Measurements from ENCODE around the gene DUSP12.

Gene DUSP12

DNA sequence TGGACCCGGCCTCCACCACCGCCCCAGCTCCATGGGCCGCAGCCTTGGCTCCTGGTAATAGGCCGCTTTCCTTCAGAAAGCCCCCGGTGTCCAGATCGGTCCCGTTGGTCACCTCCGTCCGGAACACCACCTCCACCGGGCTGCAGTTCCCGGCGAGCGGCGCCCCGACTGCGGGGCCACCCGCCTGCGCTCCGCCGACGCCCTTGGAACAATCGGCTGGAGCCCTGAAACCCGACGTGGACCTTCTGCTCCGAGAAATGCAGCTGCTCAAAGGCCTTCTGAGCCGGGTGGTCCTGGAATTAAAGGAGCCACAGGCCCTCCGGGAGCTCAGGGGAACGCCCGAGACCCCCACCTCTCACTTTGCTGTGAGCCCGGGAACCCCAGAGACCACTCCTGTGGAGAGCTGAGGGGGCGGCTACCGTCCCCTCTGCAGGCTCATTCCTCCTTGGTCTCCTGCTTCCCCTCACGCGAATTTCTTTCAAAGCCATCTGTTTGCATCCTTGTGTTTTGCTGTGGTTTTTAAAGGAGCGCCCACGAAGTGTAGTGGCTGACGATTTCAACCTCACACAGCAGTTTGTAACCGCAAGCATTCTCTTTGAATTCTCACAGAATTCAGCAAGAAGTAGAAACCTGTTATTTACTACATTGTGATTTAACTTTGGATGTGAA lies 22.2 kb upstream of the DUSP12 start:
- peak; percentile 26 for DNase-seq (ENCODE audit: low spot score)
- TF ChIP-seq, protein P1, sequence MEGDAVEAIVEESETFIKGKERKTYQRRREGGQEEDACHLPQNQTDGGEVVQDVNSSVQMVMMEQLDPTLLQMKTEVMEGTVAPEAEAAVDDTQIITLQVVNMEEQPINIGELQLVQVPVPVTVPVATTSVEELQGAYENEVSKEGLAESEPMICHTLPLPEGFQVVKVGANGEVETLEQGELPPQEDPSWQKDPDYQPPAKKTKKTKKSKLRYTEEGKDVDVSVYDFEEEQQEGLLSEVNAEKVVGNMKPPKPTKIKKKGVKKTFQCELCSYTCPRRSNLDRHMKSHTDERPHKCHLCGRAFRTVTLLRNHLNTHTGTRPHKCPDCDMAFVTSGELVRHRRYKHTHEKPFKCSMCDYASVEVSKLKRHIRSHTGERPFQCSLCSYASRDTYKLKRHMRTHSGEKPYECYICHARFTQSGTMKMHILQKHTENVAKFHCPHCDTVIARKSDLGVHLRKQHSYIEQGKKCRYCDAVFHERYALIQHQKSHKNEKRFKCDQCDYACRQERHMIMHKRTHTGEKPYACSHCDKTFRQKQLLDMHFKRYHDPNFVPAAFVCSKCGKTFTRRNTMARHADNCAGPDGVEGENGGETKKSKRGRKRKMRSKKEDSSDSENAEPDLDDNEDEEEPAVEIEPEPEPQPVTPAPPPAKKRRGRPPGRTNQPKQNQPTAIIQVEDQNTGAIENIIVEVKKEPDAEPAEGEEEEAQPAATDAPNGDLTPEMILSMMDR (IDR thresholded peaks at IDR 0.05; ENCODE audit: extremely low read depth, insufficient read depth, missing control alignments), result no peak
- in situ Hi-C loops (cut with MboI; ENCODE audit: low pct_unique_long_range_greater_than_20kb, low sequenced_read_pairs, unreplicated experiment), result loop anchor here (25.0 kb wide), 1 partner anchor 90 kb away; the partner anchor contains the start of gene FCGR3B

- TF ChIP-seq, protein P1 (IDR thresholded peaks at IDR 0.05; ENCODE audit: extremely low read depth, insufficient read depth, missing control alignments), result no peak
- in situ Hi-C loops (cut with MboI; ENCODE audit: low pct_unique_long_range_greater_than_20kb, low sequenced_read_pairs, unreplicated experiment), result loop anchor here (25.0 kb wide), 1 partner anchor 91 kb away; the partner anchor contains the start of gene FCGR3B
These were observed 21.0 kb upstream of the DUSP12 start for GRCh38 chr1:161728376-161729226.

DNA sequence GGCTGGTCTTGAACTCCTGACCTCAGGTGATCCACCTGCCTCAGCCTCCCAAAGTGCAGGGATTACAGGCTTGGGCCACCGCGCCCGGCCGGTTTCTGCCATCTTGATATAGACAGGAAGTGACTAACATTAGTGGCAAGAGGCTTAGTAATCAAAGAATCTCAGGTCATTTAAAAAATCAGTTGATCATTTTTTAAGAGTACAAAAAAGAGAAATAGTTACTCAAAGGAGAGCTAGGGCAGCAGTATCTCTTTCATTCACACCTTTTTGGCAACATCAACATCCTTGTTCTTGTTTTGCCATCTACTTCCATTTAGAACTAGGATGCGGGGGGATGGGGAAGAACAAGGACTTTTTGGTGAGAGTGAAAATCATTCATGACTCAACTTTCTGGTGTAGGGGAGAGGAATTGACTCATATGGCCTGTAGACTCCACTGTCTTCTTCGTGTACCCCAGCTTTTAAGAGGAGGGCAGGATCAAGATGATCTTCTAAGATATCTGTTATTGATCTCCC lies 19.5 kb upstream of the DUSP12 start:
- TF ChIP-seq, protein P1 (IDR thresholded peaks at IDR 0.05; ENCODE audit: extremely low read depth, insufficient read depth, missing control alignments), result no peak
- DNase-seq (ENCODE audit: low spot score), result peak; percentile 25
- in situ Hi-C loops (cut with MboI; ENCODE audit: low pct_unique_long_range_greater_than_20kb, low sequenced_read_pairs, unreplicated experiment), result loop anchor here (25.0 kb wide), 1 partner anchor 93 kb away; the partner anchor contains the start of gene FCGR3B

More at GRCh38 chr1:161728376-161729226, 21.0 kb upstream of the DUSP12 start:
- DNase-seq (ENCODE audit: low spot score), result no peak

DNA sequence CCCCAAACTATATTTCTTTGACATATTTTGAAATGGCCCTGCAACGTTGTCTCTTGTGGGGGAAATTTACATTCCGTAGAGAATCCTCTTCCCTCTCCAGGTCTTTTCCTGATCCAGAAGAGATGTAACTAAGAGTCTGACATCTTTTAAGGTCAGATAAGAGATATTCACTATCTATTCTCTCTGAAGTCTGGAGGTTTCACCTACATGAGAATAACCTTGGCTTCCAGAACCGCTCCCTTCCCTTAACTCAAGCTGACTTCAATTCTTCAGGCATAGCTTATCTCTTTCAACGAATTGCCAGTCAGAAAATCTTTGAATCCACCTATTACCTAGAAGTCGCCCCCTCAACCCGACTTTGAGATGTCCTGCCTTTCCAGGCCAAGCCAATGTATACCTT lies 18.3 kb upstream of the DUSP12 start:
- in situ Hi-C loops (cut with MboI; ENCODE audit: low pct_unique_long_range_greater_than_20kb, low sequenced_read_pairs, unreplicated experiment), result loop anchor here (25.0 kb wide), 1 partner anchor 94 kb away; the partner anchor contains the start of gene FCGR3B
- DNase-seq (ENCODE audit: low spot score), result no peak
- TF ChIP-seq, protein P1 (IDR thresholded peaks at IDR 0.05; ENCODE audit: extremely low read depth, insufficient read depth, missing control alignments), result no peak

DNA sequence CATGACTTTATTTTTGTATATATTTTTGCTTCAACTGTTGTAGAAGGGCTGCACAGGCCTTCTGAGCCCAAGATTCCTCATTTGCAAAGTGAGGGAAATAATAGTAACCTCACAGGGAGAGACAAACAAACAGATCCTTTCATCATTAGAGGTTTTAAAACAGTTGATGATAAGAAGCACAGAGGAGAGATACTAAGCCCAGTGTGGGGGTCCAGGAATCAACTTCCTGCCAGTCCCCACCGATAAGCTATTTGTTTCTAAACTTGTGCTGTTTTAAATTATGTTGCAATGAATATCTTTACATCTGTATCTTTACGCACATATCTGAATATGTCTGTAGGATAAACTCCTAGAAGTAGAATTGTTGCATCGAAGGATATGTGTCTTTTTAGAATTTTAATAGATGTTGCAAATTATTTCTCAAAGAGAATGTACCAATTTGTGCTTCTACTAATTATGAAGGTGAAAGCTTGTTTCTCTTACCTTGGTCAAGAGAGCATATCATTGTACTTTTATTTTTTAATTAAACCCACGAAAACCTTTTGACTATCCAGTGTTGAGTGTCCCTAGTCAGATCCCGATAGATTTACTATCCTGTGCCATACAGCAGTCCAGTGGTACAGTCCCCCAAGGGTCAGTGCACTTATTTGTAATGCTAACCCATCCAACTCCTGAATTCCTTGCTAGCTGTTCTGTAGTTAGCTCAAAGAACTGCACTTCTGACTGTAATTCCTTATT lies 17.4 kb upstream of the DUSP12 start:
- TF ChIP-seq, protein P1 (IDR thresholded peaks at IDR 0.05; ENCODE audit: extremely low read depth, insufficient read depth, missing control alignments), result no peak
- no peak for DNase-seq (ENCODE audit: low spot score)
- in situ Hi-C loops (cut with MboI; ENCODE audit: low pct_unique_long_range_greater_than_20kb, low sequenced_read_pairs, unreplicated experiment), result loop anchor here (25.0 kb wide), 1 partner anchor 95 kb away; the partner anchor contains the start of gene FCGR3B

DNA sequence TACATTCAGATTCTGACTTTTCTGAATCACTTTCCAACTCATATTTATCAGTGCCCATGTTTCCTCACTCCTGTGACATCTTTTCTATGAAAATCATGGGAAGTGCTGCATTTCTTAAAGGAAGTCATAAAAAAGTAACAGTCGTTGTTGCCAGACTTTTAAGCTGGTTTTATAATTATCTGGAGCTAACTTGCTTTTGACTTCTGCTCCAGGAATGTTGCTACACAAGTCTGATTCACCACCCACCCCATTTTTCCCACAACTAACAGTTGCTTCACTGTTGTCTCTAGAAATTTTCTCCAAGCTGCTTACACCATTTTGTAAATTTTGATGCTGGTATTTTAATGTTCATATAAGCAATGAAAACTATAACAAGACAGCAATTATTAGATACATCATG lies 16.1 kb upstream of the DUSP12 start:
- no peak for DNase-seq (ENCODE audit: low spot score)
- in situ Hi-C loops (cut with MboI; ENCODE audit: low pct_unique_long_range_greater_than_20kb, low sequenced_read_pairs, unreplicated experiment), result loop anchor here (25.0 kb wide), 1 partner anchor 96 kb away; the partner anchor contains the start of gene FCGR3B
- TF ChIP-seq, protein P1 (IDR thresholded peaks at IDR 0.05; ENCODE audit: extremely low read depth, insufficient read depth, missing control alignments), result no peak

Measured in GM13977 (cell line).